ENCODE measurements around the gene CORO2A. TPM values are rescaled to one million over a fixed set of nuclear protein-coding genes. Genes with fewer than 3 reads are reported as not detected.

The CORO2A gene
- total and polyA plus RNA-seq, 7 donors = 0.09 to 0.30 (median 0.12) TPM

- no peaks in the 10 kb centered on the region for H3K9me3 ChIP-seq
- 85 to 86% (median 86%) methylated on average over 7 of the region's 7 CpGs for WGBS, 3 donors
- no peak overlapping the region for H3K4me3 ChIP-seq
- intact Hi-C loops (cut with DNase I) = loop anchor here in 1 of 2 donors (10.0 kb wide), 1 partner anchor 61 kb away; no protein-coding TSS in a partner anchor
- DNase-seq (no peak), ATAC-seq (no peak)
- no peaks in the 10 kb centered on the region for H3K4me1 ChIP-seq
- H3K36me3 ChIP-seq (ENCODE audit: insufficient read depth in 1 of 2, low read depth in 1 of 2) = no peaks in the 10 kb centered on the region
- H3K27me3 ChIP-seq (ENCODE audit: insufficient read depth in 3 of 3, low read length in 2 of 3) = no peaks in the 10 kb centered on the region
- H3K27ac ChIP-seq = no peak overlapping the region
- TF ChIP-seq CTCF (IDR thresholded peaks at IDR 0.05) = no peak
Measured at GRCh38 chr9:98135938-98136337, 56.5 kb downstream of the CORO2A start.

GRCh38 chr9:98135558-98135934 is 56.9 kb downstream of the CORO2A start:
- Histone ChIP-seq H3K4me3 (no peak overlapping the region), H3K4me1 (no peaks in the 10 kb centered on the region), H3K27ac (no peak overlapping the region), H3K27me3 (ENCODE audit: insufficient read depth in 3 of 3, low read length in 2 of 3) (no peaks in the 10 kb centered on the region), H3K9me3 (no peaks in the 10 kb centered on the region), H3K36me3 (ENCODE audit: insufficient read depth in 1 of 2, low read depth in 1 of 2) (no peaks in the 10 kb centered on the region)
- no peak for TF ChIP-seq CTCF (IDR thresholded peaks at IDR 0.05)
- intact Hi-C loops (cut with DNase I) = loop anchor here in 1 of 2 donors (10.0 kb wide), 1 partner anchor 61 kb away; no protein-coding TSS in a partner anchor
- 82 to 85% (median 82%) methylated on average over 4 of the region's 4 CpGs for WGBS, 3 donors
- DNase-seq (no peak), ATAC-seq (no peak)

GRCh38 chr9:98134702-98135557 is 57.5 kb downstream of the CORO2A start:
- H3K27me3 ChIP-seq (ENCODE audit: insufficient read depth in 3 of 3, low read length in 2 of 3) = no peaks in the 10 kb centered on the region
- intact Hi-C loops (cut with DNase I) = loop anchor here in 1 of 2 donors (10.0 kb wide), 1 partner anchor 60 kb away; no protein-coding TSS in a partner anchor
- no peak overlapping the region for H3K4me3 ChIP-seq
- no peaks in the 10 kb centered on the region for H3K4me1 ChIP-seq
- no peak for TF ChIP-seq CTCF (IDR thresholded peaks at IDR 0.05)
- no peaks in the 10 kb centered on the region for H3K9me3 ChIP-seq
- no peaks in the 10 kb centered on the region for H3K36me3 ChIP-seq (ENCODE audit: insufficient read depth in 1 of 2, low read depth in 1 of 2)
- 82 to 87% (median 83%) methylated on average over 12 of the region's 12 CpGs for WGBS, 3 donors
- no peak for DNase-seq
- ATAC-seq = no peak
- H3K27ac ChIP-seq = no peak overlapping the region

- DNase-seq = no peak
Measured at GRCh38 chr9:98132806-98133631, 59.4 kb downstream of the CORO2A start.

More at GRCh38 chr9:98132806-98133631, 59.4 kb downstream of the CORO2A start:
- 56 to 60% (median 56%) methylated on average over 14 of the region's 14 CpGs for WGBS, 3 donors
- Histone ChIP-seq H3K4me1 (no peaks in the 10 kb centered on the region), H3K27me3 (ENCODE audit: insufficient read depth in 3 of 3, low read length in 2 of 3) (no peaks in the 10 kb centered on the region), H3K9me3 (no peaks in the 10 kb centered on the region), H3K4me3 (no peak overlapping the region), H3K36me3 (ENCODE audit: insufficient read depth in 1 of 2, low read depth in 1 of 2) (no peaks in the 10 kb centered on the region), H3K27ac (no peak overlapping the region)
- intact Hi-C loops (cut with DNase I) = loop anchor here in 1 of 2 donors (10.0 kb wide), 1 partner anchor 58 kb away; no protein-coding TSS in a partner anchor
- no peak for ATAC-seq
- TF ChIP-seq CTCF (IDR thresholded peaks at IDR 0.05) = no peak
